ENCODE data around the gene CPEB1.
A peak's percentile ranks its signal among the peaks of the same experiment; 100 is the strongest.
"Not testable (repeated sequence)": the region's sequence is repeated elsewhere in the genome, so short reads cannot be mapped to it uniquely, and the experiment has no call there.

The CPEB1 gene

DNA sequence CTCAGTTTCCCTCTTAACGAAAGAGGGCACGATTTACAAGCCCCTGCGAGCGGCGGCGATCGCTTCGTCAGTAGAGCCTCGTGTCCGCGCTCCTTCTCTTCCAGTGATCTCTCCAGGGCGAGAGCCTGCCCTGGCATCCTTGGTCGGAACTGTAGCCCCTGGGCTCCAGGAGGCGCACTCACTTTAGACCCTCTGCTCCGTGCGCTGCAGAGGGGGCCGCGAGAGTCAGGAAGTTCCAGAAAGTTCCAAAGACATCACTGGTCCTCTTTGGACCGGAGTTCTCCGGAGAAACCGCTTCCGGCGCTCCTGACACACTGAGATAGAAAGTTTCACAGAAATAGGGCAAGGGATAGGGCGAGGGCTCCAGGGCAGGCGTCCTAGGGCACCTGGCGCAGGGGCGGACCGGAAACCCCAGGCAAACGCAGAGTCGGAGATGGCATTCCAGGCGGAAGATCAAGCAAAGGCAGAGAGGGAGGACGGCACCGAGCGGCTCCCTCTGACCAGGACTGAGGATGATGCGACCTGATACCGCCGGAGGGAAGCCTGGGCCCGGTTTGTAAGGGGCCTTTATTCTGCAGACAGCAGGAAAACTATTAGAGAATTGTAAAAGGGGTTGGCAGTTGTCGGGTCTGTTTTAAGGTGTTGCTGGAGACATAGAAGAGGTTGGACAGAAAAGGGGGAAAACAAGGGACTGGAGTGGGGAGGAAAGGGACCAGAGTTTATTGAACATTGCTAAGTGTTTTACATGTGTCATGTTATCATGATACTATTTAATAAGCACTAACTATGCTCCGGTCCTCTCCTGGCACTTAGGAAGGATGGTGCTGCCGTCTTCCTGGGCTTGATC is 1.3 kb upstream of the CPEB1 start:
- no peak for DNase-seq

DNA sequence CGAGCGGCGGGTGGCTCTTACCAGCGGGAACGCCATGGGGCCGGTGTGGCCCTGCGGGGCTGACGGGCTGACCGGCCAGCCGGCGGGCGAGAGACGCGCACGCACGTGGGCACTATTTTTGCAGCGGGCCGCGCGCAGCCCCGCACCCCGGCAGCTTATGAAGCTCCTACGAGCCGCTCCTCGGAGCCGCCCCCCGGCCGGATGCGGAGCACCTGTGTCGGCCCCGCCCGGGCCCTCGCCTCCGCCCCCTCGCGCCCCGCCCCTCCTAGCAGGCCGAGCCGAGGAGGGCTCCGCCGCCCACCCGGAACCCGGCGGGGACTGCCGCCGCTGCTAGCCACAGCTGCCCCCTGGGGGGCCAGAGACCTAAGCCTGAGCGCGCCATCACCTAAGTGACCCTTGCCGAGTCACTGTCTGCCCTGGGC is 683 bp upstream of the CPEB1 start:
- peak; percentile 61 for DNase-seq

DNA sequence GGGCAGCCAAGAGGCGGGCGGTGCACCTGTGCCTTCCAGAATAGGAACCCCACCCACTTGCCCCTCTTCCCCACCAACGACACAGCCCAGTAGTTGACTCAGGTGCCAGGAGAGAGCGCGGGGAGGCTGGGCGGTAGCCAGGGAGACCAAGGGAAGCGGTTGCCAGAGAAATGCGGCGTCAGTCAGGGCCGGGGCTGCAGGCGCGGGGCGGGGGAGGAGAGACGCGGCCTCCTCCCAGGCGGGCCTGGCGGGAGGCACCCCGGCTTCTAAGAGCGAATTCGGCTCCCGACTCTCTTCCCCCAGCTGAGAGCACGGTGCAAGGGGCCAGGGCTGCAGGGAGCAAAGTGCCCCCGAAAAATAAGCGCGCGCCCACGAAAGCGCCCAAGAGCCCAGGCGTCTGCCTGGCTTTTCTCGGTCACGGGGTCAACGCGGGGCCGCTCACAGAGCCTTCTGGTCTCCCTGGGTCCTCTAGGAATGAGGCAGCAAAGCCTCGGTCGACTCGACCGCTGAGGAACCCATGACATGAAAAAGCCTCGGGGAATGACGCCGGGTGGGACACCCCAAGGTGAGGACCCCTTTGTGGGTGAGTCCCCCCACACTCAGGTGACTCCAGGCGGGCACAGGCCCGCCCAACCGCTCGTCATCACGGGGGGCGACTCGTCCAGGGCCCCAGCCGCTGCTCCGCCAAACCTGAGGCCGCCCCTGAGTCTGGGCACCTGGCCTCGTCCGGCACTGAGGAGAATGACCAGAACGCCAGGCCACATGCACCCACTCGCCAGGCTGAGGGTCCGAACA is 716 bp downstream of the CPEB1 start:
- DNase-seq = no peak

GRCh38 chr15:82644967-82645852 is 2.0 kb downstream of the CPEB1 start:
- DNase-seq = not testable (repeated sequence)

- DNase-seq = no peak
These were observed 3.2 kb downstream of the CPEB1 start for GRCh38 chr15:82643992-82644391.

DNA sequence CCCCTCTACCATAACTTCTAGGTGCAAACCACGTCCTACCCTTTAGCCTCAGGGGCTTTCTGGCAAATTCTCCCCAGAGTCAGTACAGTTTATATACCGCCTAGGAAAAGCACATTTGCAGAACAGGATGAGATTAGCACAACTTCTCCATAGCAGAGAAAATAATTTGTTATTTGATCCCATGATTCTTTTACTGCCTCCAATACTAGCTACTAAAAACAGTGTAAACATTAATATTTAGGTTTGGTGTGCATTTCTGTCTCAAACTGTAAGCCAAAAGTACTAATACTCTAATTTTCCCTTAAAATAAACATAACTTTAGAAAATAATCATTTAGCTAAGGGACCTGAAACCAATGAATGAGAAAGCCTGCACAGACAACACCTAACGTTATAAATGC is 4.5 kb downstream of the CPEB1 start:
- no peak for DNase-seq

- DNase-seq = no peak
These were observed 5.9 kb downstream of the CPEB1 start for GRCh38 chr15:82641129-82641798.

DNA sequence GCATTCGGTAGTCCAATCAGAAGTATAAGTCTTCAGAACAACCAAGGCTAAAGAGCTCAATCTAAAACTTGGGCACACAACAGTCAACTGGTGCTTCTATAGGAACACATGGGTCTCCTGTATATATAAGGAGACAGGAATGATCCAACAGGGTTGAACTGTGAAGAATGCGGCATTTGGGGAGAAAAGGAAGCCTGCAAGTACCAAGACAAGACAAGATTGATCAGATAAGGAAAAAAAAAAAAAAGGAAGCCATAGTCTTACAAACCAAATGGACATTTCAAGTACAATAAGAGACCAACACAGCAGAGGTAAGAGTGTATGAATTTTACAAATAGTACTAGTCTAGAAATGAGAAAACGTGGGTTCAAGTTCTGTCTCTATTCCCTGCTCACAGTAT is 6.5 kb downstream of the CPEB1 start:
- DNase-seq = no peak

DNA sequence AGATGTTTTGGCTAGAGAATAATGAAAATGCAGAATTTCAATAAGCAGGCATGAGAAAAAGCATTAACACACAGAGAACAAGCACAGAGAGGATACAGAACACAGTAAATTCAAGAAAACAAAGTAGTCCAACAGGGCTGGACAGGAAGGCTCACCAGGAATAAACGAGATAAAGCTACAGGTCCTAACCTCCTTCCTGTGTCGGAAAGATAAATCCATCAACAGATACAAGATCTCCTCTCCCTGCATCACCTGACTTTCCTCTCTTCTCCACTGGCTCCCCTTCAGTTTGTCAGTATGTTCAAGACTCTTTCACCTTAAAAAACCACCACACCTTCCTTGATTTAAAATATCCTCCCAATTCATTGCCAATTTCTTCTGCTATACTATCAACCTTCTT is 11.4 kb downstream of the CPEB1 start:
- DNase-seq = no peak

- DNase-seq = no peak
These were observed 17.1 kb downstream of the CPEB1 start for GRCh38 chr15:82630033-82630432.

- DNase-seq = no peak
These were observed 22.0 kb downstream of the CPEB1 start for GRCh38 chr15:82625136-82625535.

DNA sequence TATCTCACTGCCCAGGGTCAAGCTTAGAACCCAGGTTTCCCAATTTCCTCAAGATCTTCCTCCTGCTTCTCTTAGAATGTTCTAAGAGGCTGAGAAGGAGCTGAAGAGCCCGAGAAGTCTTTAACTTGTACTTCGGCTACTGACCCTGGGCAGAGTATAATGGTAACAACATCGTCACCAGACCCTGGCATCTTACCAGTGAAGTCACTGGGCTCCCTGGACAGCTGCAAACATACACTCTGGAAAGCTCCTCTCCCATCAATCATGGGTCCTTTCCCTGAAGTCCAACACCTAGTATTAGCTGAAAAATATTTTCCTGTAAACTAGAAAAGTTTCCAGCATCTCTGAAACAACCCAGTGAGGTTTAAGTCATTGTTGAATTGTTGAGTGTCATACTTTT is 22.7 kb downstream of the CPEB1 start:
- DNase-seq = no peak

DNA sequence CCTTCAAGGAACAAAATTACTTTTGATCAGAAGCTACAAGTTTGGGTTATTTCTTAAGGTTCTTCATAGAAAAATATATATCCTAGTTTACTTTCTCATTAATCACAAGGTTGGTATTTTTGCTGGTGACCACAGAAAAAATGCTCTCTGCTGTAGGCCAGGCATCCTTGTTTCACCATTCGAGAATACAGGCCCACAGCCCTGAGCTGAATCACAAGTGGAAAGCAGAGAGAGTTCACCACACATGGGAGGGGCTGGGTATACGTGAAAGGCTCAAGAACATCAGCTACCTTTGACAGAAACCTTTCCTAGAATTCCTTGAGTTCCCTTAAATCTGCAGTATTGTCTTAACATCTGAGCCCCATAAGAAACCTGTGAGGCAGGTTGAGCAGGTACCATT is 23.2 kb downstream of the CPEB1 start:
- no peak for DNase-seq

GRCh38 chr15:82621970-82622369 is 25.2 kb downstream of the CPEB1 start:
- DNase-seq = no peak

DNA sequence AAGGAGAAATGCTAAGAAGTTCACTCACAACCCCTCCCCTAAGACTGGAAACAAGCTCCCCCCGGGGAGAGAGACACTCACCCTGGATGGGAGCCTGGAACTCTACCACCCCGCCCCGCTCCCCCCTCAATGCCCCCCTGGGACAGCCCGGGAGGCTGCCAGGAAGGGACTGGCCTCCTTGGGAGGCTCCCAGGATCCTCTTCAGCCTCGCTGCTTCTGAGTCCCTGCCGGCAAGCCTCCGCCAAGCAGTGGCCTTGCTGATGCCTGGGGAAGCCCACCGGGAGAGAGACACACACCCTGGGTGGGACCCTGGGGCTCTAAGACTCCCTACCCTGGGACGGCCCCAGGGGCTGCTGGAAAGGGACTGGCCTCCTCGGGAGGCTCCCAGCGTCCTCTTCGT is 33.4 kb downstream of the CPEB1 start:
- no peak for DNase-seq

DNA sequence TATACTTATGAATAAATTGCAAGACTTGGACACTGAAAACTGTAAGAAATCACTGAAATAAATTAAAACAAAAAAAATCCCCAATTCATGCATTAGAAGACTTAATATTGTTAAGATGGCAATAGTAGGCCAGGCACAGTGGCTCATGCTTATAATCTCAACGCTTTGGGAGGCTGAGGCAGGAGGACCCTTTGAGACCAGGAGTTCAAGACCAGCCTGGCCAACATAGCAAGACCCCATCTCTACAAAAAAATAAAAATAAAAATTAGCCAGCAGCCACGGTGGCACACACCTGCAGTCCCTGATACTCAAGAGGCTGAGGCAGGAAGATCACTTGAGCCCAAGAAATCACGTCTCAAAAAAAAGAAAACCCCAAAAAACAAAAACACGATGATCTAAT is 35.8 kb downstream of the CPEB1 start:
- no peak for DNase-seq

- no peak for DNase-seq
These were observed 45.0 kb downstream of the CPEB1 start for GRCh38 chr15:82602195-82602594.

- DNase-seq = no peak
These were observed 47.3 kb downstream of the CPEB1 start for GRCh38 chr15:82599862-82600261.

- DNase-seq = no peak
These were observed 49.3 kb downstream of the CPEB1 start for GRCh38 chr15:82597815-82598214.

- DNase-seq = no peak
These were observed 51.4 kb downstream of the CPEB1 start for GRCh38 chr15:82595766-82596165.

GRCh38 chr15:82595203-82595602 is 52.0 kb downstream of the CPEB1 start:
- DNase-seq = no peak

DNA sequence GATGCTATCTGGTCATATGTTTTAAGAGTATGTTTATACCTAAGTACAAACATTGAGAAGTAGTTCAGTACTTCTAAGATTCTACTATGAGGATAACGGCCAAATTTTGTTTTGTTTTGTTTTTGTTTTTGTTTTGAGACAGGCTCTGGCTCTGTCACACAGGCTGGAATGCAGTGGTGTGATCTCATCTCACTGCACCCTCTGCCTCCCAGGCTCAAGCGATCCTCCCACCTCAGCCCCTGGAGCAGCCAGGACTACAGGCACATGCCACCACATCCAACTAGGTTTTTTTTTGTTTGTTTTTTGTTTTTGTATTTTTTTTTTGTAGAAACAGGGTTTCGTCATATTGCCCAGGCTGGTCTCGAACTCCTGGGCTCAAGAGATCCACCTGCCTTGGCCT is 59.4 kb downstream of the CPEB1 start:
- DNase-seq = no peak

GRCh38 chr15:82585072-82585471 is 62.1 kb downstream of the CPEB1 start:
- DNase-seq = no peak

All from activated gamma-delta T cell treated with Interleukin-2 at 50 U/mL for 16 hours (primary cell).